GM23248 (cell line): Measurements from ENCODE around the gene USF2.

Experiments
- EZH2 ChIP-seq: fragments of 200-600 bp; sonication (generic); IDR thresholded peaks from 2 replicates; pipeline ENCODE4 v1.6.1; 2018; ENCODE audit warnings: antibody characterized with exemption, mild to moderate bottlenecking; ENCODE audit not compliant: insufficient read depth, poor library complexity, severe bottlenecking
- EZH2phosphoT487 ChIP-seq: fragments of 200-600 bp; sonication (generic); IDR thresholded peaks from 2 replicates; pipeline ENCODE4 v1.6.1; 2018; ENCODE audit warnings: antibody characterized with exemption, moderate library complexity, mild to moderate bottlenecking, low read depth; ENCODE audit not compliant: insufficient read depth

DNA sequence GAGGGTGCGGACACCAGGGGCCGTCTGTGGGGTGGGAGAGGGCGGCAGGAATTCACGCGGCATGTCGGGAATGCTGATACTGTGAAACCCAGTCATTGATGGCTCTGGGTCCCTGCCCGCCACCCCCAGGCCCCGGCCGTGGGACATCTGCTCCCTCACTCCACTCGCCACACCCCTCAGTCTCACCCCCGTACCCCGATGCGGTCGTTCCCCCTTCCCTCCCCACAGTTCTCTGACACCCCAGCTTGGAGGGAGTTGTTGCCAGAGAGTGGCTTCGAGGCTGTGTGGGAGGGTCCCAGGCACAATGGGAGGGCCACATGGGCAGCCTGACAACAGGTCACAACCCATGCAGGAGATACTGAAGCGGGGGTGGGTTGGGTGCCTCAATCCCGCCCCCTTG lies 25.0 kb downstream of the USF2 start:
- TF ChIP-seq EZH2, result no peak
- no peak for TF ChIP-seq EZH2phosphoT487
